Mucosa of descending colon (tissue), 3 donors: ENCODE data around the gene FADD. TPM values are rescaled to one million over a fixed set of nuclear protein-coding genes. Genes with fewer than 3 reads are reported as not detected.

ENCODE experiments used
- ATAC-seq: fragments of 200-7000 bp; cut with Tn5 transposase; one replicate; pipeline ENCODE4 v1.9.1; 2020; ENCODE audit warnings: mild to moderate bottlenecking, moderate library complexity
- DNase-seq, 3 donors: peaks; one replicate each; pipeline ENCODE4 v3.0.0-alpha.2; 2020
- H3K36me3 ChIP-seq: fragments of 200-600 bp; one replicate; pipeline ENCODE4 v1.8.0; 2021; ENCODE audit warnings: low read depth, mild to moderate bottlenecking
- H3K4me1 ChIP-seq: fragments of 200-600 bp; one replicate; pipeline ENCODE4 v1.8.0; 2021; ENCODE audit warnings: low read depth, mild to moderate bottlenecking
- H3K4me3 ChIP-seq: fragments of 200-600 bp; one replicate; pipeline ENCODE4 v1.8.0; 2021; ENCODE audit warnings: mild to moderate bottlenecking
- H3K9me3 ChIP-seq: fragments of 200-600 bp; one replicate; pipeline ENCODE4 v1.8.0; 2021; ENCODE audit warnings: mild to moderate bottlenecking
- CTCF ChIP-seq: fragments of 200-600 bp; IDR thresholded peaks from one replicate; pipeline ENCODE4 v1.8.0; 2022; ENCODE audit warnings: antibody characterized with exemption, mild to moderate bottlenecking
- intact Hi-C, 2 donors: fragments of 100-400 bp; cut with DNase I in 1 of 2; cut with micrococcal nuclease in 1 of 2; formaldehyde crosslinking; loops; one replicate each; pipeline versions ENCODE4 v1.11.0 to v1.11.1; 2022; cut with DNase I, micrococcal nuclease
- total RNA-seq, 3 donors: library from RNA; stranded (reverse); fragmentation: NEBNext Ultra II Directional in 2 of 3; extraction: Animal tissue kit (Norgen Biotek cat#: 25700) in 2 of 3; gene quantifications; one replicate each; pipeline versions ENCODE4 v1.2.1 to v1.2.4, GENCODE V29; 2021 to 2023
- donor health status: DM: no; HTN: no; CAD: no; lungs with moderate emphysema.
- donor health status: DM: no; HTN: no; CAD: no.
- donor health status: DM: no; HTN: yes; CAD: no.

FADD gene
- total RNA-seq, 3 donors from 2014 or later = 26.3 to 31.0 (median 26.9) TPM

GRCh38 chr11:70159627-70160570, 43.2 kb upstream of the FADD start:
- ATAC-seq (peak; percentile 88), DNase-seq (peak in 2 of 3 donors; percentile 41 to 77)
- no peak overlapping the region for H3K4me3 ChIP-seq
- H3K36me3 ChIP-seq = no peaks in the 10 kb centered on the region
- no peak for TF ChIP-seq CTCF
- intact Hi-C loops = no loop called here
- peaks cover 3% of the 10 kb centered on the region for H3K4me1 ChIP-seq
- no peaks in the 10 kb centered on the region for H3K9me3 ChIP-seq

GRCh38 chr11:70161043-70161625, 42.0 kb upstream of the FADD start:
- TF ChIP-seq CTCF = no peak
- Histone ChIP-seq H3K9me3 (no peaks in the 10 kb centered on the region), H3K36me3 (no peaks in the 10 kb centered on the region), H3K4me3 (no peak overlapping the region), H3K4me1 (peaks cover 3% of the 10 kb centered on the region)
- no peak for DNase-seq
- no peak for ATAC-seq
- intact Hi-C loops = no loop called here

- peaks cover 3% of the 10 kb centered on the region for H3K4me1 ChIP-seq
- no peak for DNase-seq
- H3K9me3 ChIP-seq = no peaks in the 10 kb centered on the region
- H3K4me3 ChIP-seq = no peak overlapping the region
- no peak for ATAC-seq
- intact Hi-C loops = no loop called here
- no peaks in the 10 kb centered on the region for H3K36me3 ChIP-seq
- TF ChIP-seq CTCF = no peak
These were observed 38.4 kb upstream of the FADD start for GRCh38 chr11:70164705-70165104.

GRCh38 chr11:70167120-70167519, 36.0 kb upstream of the FADD start:
- no peaks in the 10 kb centered on the region for H3K36me3 ChIP-seq
- no peaks in the 10 kb centered on the region for H3K9me3 ChIP-seq
- H3K4me1 ChIP-seq = no peaks in the 10 kb centered on the region
- H3K4me3 ChIP-seq = no peak overlapping the region
- no peak for TF ChIP-seq CTCF
- intact Hi-C loops = no loop called here
- ATAC-seq (no peak), DNase-seq (no peak)

GRCh38 chr11:70167723-70168404, 35.2 kb upstream of the FADD start:
- Histone ChIP-seq H3K9me3 (no peaks in the 10 kb centered on the region), H3K4me1 (no peaks in the 10 kb centered on the region), H3K36me3 (no peaks in the 10 kb centered on the region), H3K4me3 (no peak overlapping the region)
- no peak for DNase-seq
- ATAC-seq = no peak
- no peak for TF ChIP-seq CTCF
- intact Hi-C loops = no loop called here
